ENCODE results near the gene IL1F10. TPM values are rescaled to one million over a fixed set of nuclear protein-coding genes. Genes with fewer than 3 reads are reported as not detected.

IL1F10 gene
- total and polyA plus RNA-seq, 2 donors (not counting 3 experiments of a cell fraction or from before 2014, with no cell fraction given): not detected

DNA sequence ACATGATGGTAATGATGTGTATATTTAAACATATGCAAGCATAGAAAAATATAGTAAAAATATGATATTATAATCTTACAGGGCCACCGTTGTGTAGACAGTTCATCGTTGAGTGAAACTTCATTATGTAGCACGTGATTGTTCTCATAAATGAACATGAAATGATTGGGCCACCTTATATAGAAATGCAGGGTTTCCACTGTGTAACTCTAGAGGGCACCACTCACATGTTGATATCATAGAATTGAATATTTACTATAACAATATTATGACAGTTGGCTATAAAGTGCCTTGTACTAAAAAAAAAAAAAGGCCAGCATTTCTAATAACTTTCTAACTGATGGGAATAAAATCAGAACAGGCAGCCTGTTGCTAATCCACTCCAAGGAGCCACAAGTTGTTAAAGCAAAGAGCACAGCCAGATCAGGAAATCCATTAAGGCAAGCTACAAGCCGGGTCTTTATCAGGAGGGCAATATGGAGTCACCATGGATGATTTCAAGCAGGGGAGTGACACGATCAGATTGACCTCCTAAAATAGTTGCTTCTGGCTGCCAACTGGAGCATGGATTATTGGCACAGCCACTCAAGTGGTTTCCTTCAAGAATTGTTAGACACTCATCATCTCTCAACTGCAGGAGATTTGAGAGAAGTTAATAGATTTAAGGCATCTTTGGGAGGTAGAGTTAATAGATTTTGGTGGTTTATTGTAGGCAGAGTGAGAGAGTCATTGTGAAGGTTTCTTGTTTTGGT is 16.7 kb downstream of the IL1F10 start:
- no TSS peak for BruUV-seq (replicated peaks)

DNA sequence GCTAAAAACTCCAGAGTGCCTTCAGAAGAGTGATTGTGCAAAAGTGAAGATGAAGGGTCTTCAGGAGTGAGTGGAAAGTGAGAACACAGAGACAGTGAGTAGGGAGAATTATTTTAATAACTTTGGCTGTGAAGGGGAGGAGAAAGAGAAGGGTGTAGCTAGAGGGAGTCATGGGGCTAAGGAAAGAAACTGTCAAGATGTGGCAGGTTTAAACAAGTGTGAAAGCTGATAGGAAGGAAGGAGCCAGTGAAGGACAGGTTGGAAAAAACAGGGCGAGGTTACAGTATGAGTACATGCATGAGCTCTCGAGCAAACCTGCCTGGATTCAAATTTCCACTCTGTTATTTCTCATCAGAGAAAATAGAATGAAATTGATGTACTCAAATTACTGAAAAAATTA is 17.8 kb downstream of the IL1F10 start:
- FAIRE-seq (no peak), DNase-seq (ENCODE audit: low read depth, low spot score) (no peak)
- no peaks in the 10 kb centered on the region for H4K20me1 ChIP-seq (replicated peaks; ENCODE audit: control insufficient read depth, extremely low read depth, insufficient read depth, low read length)
- no peaks in the 10 kb centered on the region for H3K79me2 ChIP-seq (ENCODE audit: control insufficient read depth, insufficient read depth, low read length)
- H3K9ac ChIP-seq (replicated peaks; ENCODE audit: extremely low read depth, insufficient read depth, low read length): no peak overlapping the region
- H3K9me3 ChIP-seq (replicated peaks; ENCODE audit: control insufficient read depth, insufficient read depth, low read length): no peaks in the 10 kb centered on the region
- TF ChIP-seq MYC (IDR thresholded peaks at IDR 0.05; ENCODE audit: low read depth, low read length): no peak
- TF ChIP-seq GATA2 (IDR thresholded peaks at IDR 0.05; ENCODE audit: insufficient read depth, insufficient read length, low read depth, low read length): no peak
- TF ChIP-seq JUN (IDR thresholded peaks at IDR 0.05; ENCODE audit: borderline replicate concordance, insufficient read depth, insufficient read length, low read depth): no peak
- TF ChIP-seq, protein P1, sequence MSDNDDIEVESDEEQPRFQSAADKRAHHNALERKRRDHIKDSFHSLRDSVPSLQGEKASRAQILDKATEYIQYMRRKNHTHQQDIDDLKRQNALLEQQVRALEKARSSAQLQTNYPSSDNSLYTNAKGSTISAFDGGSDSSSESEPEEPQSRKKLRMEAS (IDR thresholded peaks at IDR 0.05; ENCODE audit: insufficient read depth, insufficient read length): no peak
- TF ChIP-seq POLR2AphosphoS5 (IDR thresholded peaks at IDR 0.05; ENCODE audit: insufficient read depth, low read depth, low read length): no peak
- no peak for TF ChIP-seq EZH2 (IDR thresholded peaks at IDR 0.05; ENCODE audit: borderline replicate concordance, low read depth, low read length, severe bottlenecking)
- TF ChIP-seq, protein P2, sequence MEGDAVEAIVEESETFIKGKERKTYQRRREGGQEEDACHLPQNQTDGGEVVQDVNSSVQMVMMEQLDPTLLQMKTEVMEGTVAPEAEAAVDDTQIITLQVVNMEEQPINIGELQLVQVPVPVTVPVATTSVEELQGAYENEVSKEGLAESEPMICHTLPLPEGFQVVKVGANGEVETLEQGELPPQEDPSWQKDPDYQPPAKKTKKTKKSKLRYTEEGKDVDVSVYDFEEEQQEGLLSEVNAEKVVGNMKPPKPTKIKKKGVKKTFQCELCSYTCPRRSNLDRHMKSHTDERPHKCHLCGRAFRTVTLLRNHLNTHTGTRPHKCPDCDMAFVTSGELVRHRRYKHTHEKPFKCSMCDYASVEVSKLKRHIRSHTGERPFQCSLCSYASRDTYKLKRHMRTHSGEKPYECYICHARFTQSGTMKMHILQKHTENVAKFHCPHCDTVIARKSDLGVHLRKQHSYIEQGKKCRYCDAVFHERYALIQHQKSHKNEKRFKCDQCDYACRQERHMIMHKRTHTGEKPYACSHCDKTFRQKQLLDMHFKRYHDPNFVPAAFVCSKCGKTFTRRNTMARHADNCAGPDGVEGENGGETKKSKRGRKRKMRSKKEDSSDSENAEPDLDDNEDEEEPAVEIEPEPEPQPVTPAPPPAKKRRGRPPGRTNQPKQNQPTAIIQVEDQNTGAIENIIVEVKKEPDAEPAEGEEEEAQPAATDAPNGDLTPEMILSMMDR (IDR thresholded peaks at IDR 0.05; ENCODE audit: extremely low read depth in 1 of 2, insufficient read depth in 1 of 2, low read depth in 1 of 2, low read length in 2 of 2): no peak
- no peak for TF ChIP-seq POLR2A (IDR thresholded peaks at IDR 0.05; ENCODE audit: low read depth, low read length)
- no peak for TF ChIP-seq FOS (IDR thresholded peaks at IDR 0.05; ENCODE audit: borderline replicate concordance, insufficient read depth, low read length)
- ChIA-PET CTCF (interaction anchor here (1.0 to 1.3 kb wide), 2 partner anchors 9 to 113 kb away, joined by 3 read pairs; no protein-coding TSS in a partner anchor), POLR2A (no interaction called here)
- H3K27me3 ChIP-seq (ENCODE audit: control insufficient read depth in 2 of 2, insufficient read depth in 2 of 2, low read length in 2 of 2): peaks cover 3 to 8% of the 10 kb centered on the region in 2 experiments
- H3K9me1 ChIP-seq (replicated peaks; ENCODE audit: control insufficient read depth, extremely low read depth, insufficient read depth, low read length): no peaks in the 10 kb centered on the region
- intact Hi-C loops (cut with micrococcal nuclease): no loop called here
- dilution Hi-C loops (cut with MboI; ENCODE audit: extremely low pct_ligation_motif_present, low sequenced_read_pairs): no loop called here
- no peaks in the 10 kb centered on the region for H3K36me3 ChIP-seq (ENCODE audit: control insufficient read depth in 2 of 2, extremely low read depth in 1 of 2, insufficient read depth in 2 of 2, low read length in 2 of 2)
- no TSS peak for BruUV-seq (replicated peaks)
- H3K27ac ChIP-seq (ENCODE audit: insufficient read depth, low read depth, low read length): no peak overlapping the region
- no peak overlapping the region for H3K4me2 ChIP-seq (ENCODE audit: insufficient read depth, low read length)
- H3K4me3 ChIP-seq (replicated peaks in 1 of 3; ENCODE audit: insufficient read depth in 1 of 3, low read depth in 1 of 3, low read length in 3 of 3): no peak overlapping the region
- H3K4me1 ChIP-seq (ENCODE audit: control insufficient read depth, extremely low read depth, insufficient read depth, low read length): no peaks in the 10 kb centered on the region
- no peak overlapping the region for H2AFZ ChIP-seq (ENCODE audit: low read depth, low read length)

More for the DNA sequence above, 16.7 kb downstream of the IL1F10 start:
- Histone ChIP-seq H3K4me2 (ENCODE audit: insufficient read depth, low read length) (no peak overlapping the region), H3K9me1 (replicated peaks; ENCODE audit: control insufficient read depth, extremely low read depth, insufficient read depth, low read length) (no peaks in the 10 kb centered on the region), H2AFZ (ENCODE audit: low read depth, low read length) (no peak overlapping the region), H3K4me1 (ENCODE audit: control insufficient read depth, extremely low read depth, insufficient read depth, low read length) (no peaks in the 10 kb centered on the region), H3K9ac (replicated peaks; ENCODE audit: extremely low read depth, insufficient read depth, low read length) (no peak overlapping the region), H3K36me3 (ENCODE audit: control insufficient read depth in 2 of 2, extremely low read depth in 1 of 2, insufficient read depth in 2 of 2, low read length in 2 of 2) (no peaks in the 10 kb centered on the region), H3K27ac (ENCODE audit: insufficient read depth, low read depth, low read length) (no peak overlapping the region), H4K20me1 (replicated peaks; ENCODE audit: control insufficient read depth, extremely low read depth, insufficient read depth, low read length) (no peaks in the 10 kb centered on the region), H3K27me3 (ENCODE audit: control insufficient read depth in 2 of 2, insufficient read depth in 2 of 2, low read length in 2 of 2) (peaks cover 3 to 10% of the 10 kb centered on the region in 2 experiments), H3K79me2 (ENCODE audit: control insufficient read depth, insufficient read depth, low read length) (no peaks in the 10 kb centered on the region), H3K4me3 (replicated peaks in 1 of 3; ENCODE audit: insufficient read depth in 1 of 3, low read depth in 1 of 3, low read length in 3 of 3) (no peak overlapping the region), H3K9me3 (replicated peaks; ENCODE audit: control insufficient read depth, insufficient read depth, low read length) (no peaks in the 10 kb centered on the region)
- DNase-seq (ENCODE audit: low read depth, low spot score) (no peak), FAIRE-seq (no peak)
- dilution Hi-C loops (cut with MboI; ENCODE audit: extremely low pct_ligation_motif_present, low sequenced_read_pairs): no loop called here
- ChIA-PET CTCF (interaction anchor here (0.7 to 1.0 kb wide), 4 partner anchors 52 to 305 kb away, joined by 3 to 6 read pairs (median 4); no protein-coding TSS in a partner anchor), POLR2A (no interaction called here)
- TF ChIP-seq, protein P2 (IDR thresholded peaks at IDR 0.05; ENCODE audit: extremely low read depth in 1 of 2, insufficient read depth in 1 of 2, low read depth in 1 of 2, low read length in 2 of 2): peak in 1 of 2 donors; percentile 10
- TF ChIP-seq EZH2 (IDR thresholded peaks at IDR 0.05; ENCODE audit: borderline replicate concordance, low read depth, low read length, severe bottlenecking): no peak
- intact Hi-C loops (cut with micrococcal nuclease): no loop called here

Data from endothelial cell of umbilical vein (primary cell).